CD14-positive monocyte (primary cell): ENCODE data around the gene AGAP1. TPM values are rescaled to one million over a fixed set of nuclear protein-coding genes. Genes with fewer than 3 reads are reported as not detected.

Experiments
- DNase-seq, 3 donors: peaks; one replicate each; pipeline ENCODE4 v3.0.0-alpha.2; 2011 to 2022
- H2AFZ ChIP-seq: 2 replicates; pipeline ENCODE4 v1.6.0; 2012; ENCODE audit warnings: mild to moderate bottlenecking, low read depth, low read length, inconsistent platforms; ENCODE audit not compliant: insufficient read depth, poor library complexity, severe bottlenecking
- H3K27ac ChIP-seq, 2 donors: 1 replicate in 1 of 2; 2 replicates in 1 of 2; pipeline ENCODE4 v1.5.1; 2012 to 2013; ENCODE audit warnings: low read length in 2 of 2, control low read depth in 1 of 2, inconsistent platforms in 1 of 2, low read depth in 1 of 2, mild to moderate bottlenecking in 1 of 2
- H3K27me3 ChIP-seq, 2 donors: one replicate each; pipeline versions ENCODE4 v1.6.0 to v1.6.1; 2011 to 2013; ENCODE audit warnings: low read length in 2 of 2; ENCODE audit not compliant: control insufficient read depth in 2 of 2, insufficient read depth in 2 of 2
- H3K36me3 ChIP-seq, 2 donors: replicated peaks in 1 of 2; 1 replicate in 1 of 2; 2 replicates in 1 of 2; pipeline versions ENCODE4 v1.5.1 to v1.6.1; 2012 to 2013; ENCODE audit warnings: low read length in 2 of 2, control low read depth in 1 of 2, inconsistent platforms in 1 of 2, mild to moderate bottlenecking in 1 of 2; ENCODE audit not compliant: insufficient read depth in 2 of 2, control insufficient read depth in 1 of 2
- H3K4me1 ChIP-seq, 2 donors: 1 replicate in 1 of 2; 2 replicates in 1 of 2; pipeline versions ENCODE4 v1.5.1 to v1.6.1; 2012 to 2013; ENCODE audit warnings: low read length in 2 of 2, control low read depth in 1 of 2, inconsistent platforms in 1 of 2, mild to moderate bottlenecking in 1 of 2, moderate library complexity in 1 of 2; ENCODE audit not compliant: insufficient read depth in 2 of 2, control insufficient read depth in 1 of 2
- H3K4me2 ChIP-seq: replicated peaks from 2 replicates; pipeline ENCODE3; 2012; ENCODE audit warnings: low read length, moderate library complexity, mild to moderate bottlenecking; ENCODE audit not compliant: poor library complexity, severe bottlenecking; ENCODE audit errors: extremely low read depth
- H3K4me3 ChIP-seq, 3 experiments: fragments of 200-600 bp in 1 of 3; sonication (generic) in 1 of 3; replicated peaks in 1 of 3; 1 replicate in 2 of 3; 2 replicates in 1 of 3; pipeline ENCODE4 v1.5.1; 2011 to 2013; ENCODE audit warnings: low read length in 3 of 3, mild to moderate bottlenecking in 3 of 3, control low read depth in 2 of 3, low read depth in 2 of 3, inconsistent platforms in 1 of 3, moderate library complexity in 1 of 3
- H3K79me2 ChIP-seq: 2 replicates; pipeline ENCODE4 v1.6.0; 2012; ENCODE audit warnings: mild to moderate bottlenecking, control low read depth, inconsistent platforms, low read length, moderate library complexity; ENCODE audit not compliant: insufficient read depth
- H3K9ac ChIP-seq: 2 replicates; pipeline ENCODE4 v1.6.0; 2017; ENCODE audit warnings: low read length, mild to moderate bottlenecking; ENCODE audit not compliant: insufficient read depth, poor library complexity, severe bottlenecking
- H3K9me3 ChIP-seq, 2 donors: replicated peaks in 1 of 2; 1 replicate in 1 of 2; 2 replicates in 1 of 2; pipeline versions ENCODE4 v1.5.1 to v1.6.1; 2012 to 2013; ENCODE audit warnings: low read length in 2 of 2, control low read depth in 1 of 2; ENCODE audit not compliant: control insufficient read depth in 1 of 2, insufficient read depth in 1 of 2
- H4K20me1 ChIP-seq: 2 replicates; pipeline ENCODE4 v1.6.0; 2012; ENCODE audit warnings: mild to moderate bottlenecking, low read length, control low read depth, moderate library complexity; ENCODE audit not compliant: insufficient read depth
- H3K27ac Mint-ChIP-seq, 7 donors: one replicate each; pipeline ENCODE4 v1.8.0; 2020; ENCODE audit warnings: mild to moderate bottlenecking in 7 of 7, mixed read lengths in 7 of 7, moderate library complexity in 6 of 7, inconsistent platforms in 2 of 7
- H3K27me3 Mint-ChIP-seq, 3 donors: one replicate each; pipeline ENCODE4 v1.8.0; 2021 to 2022; ENCODE audit warnings: low read depth in 3 of 3, mild to moderate bottlenecking in 3 of 3, mixed read lengths in 3 of 3, moderate library complexity in 3 of 3, inconsistent platforms in 1 of 3
- H3K36me3 Mint-ChIP-seq, 2 donors: one replicate each; pipeline ENCODE4 v1.8.0; 2020; ENCODE audit warnings: mixed read lengths in 2 of 2, inconsistent platforms in 1 of 2, mild to moderate bottlenecking in 1 of 2
- H3K4me1 Mint-ChIP-seq: one replicate; pipeline ENCODE4 v1.8.0; 2020; ENCODE audit warnings: mild to moderate bottlenecking, mixed read lengths
- H3K4me3 Mint-ChIP-seq, 2 donors: one replicate each; pipeline ENCODE4 v1.8.0; 2020; ENCODE audit warnings: mild to moderate bottlenecking in 2 of 2, mixed read lengths in 2 of 2, moderate library complexity in 1 of 2
- H3K9me3 Mint-ChIP-seq, 7 donors: one replicate each; pipeline ENCODE4 v1.8.0; 2020 to 2022; ENCODE audit warnings: mixed read lengths in 7 of 7, mild to moderate bottlenecking in 6 of 7, moderate library complexity in 6 of 7, inconsistent platforms in 2 of 7
- WGBS: methylation state at CpG from one replicate; pipeline ENCODE4 v1.1.5; 2013; ENCODE audit warnings: missing lambda C conversion rate; ENCODE audit not compliant: insufficient coverage; 5-methylcytosine and 5-hydroxymethylcytosine counted together
- intact Hi-C, 2 donors: fragments of 100-400 bp; cut with micrococcal nuclease; formaldehyde crosslinking; loops; one replicate each; pipeline versions ENCODE4 v1.15.0 to v1.15.1; 2023
- polyA plus RNA-seq, 3 donors: library from polyadenylated mRNA; depleted of rRNA in 1 of 3; unstranded in 2 of 3; stranded (reverse) in 1 of 3; fragments of 300-500 nt in 2 of 3; fragments of >200 nt in 1 of 3; fragmentation: Illumina TruSeq in 2 of 3; gene quantifications; 1 replicate in 2 of 3; 2 replicates in 1 of 3; pipeline ENCODE4 v1.2.3, GENCODE V29; 2012 to 2021
- TF ChIP-seq, protein P1 (sequence below): fragments of 200-600 bp; IDR thresholded peaks from one replicate; pipeline ENCODE4 v1.8.0; 2022; ENCODE audit warnings: antibody characterized with exemption, mild to moderate bottlenecking

The AGAP1 gene
- polyA plus RNA-seq, 3 donors, result 0.12 TPM; not detected in 2

DNA sequence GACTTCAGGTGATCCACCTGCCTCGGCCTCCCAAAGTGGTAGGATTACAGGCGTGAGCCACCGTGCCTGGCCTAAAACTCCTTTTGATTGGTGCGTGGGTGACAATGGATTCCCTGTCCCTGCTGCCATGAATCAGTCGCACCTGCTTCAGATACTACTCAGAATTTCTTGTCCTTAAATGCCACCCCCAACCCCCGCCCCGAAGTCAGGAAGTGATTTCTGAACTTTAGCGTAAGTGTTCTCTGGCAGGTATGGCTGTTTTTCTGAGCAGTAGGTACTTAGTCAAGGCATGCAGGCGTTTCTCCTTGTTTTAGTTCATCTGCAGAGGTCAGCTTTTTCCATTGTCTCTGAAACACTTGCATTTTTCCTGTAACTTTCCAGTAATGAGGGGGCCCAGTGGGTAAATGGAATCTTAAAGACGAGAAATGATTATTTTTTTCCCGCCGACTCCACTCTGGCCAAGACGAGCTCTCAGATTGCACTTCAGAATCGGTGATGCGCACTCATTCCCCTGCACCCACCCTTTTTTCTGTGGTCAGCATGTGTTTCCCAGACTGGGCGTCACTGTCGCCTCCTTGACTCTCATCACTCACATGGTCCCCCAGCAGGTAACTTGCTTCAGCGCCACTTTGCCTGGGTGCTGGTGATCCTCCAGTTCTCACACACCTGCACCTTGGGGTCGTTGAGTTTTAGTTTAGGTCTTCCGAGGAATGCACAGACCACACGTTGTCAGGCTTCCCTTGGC, 494.6 kb downstream of the AGAP1 start:
- intact Hi-C loops, result no loop called here
- no peak overlapping the region for H3K4me3 ChIP-seq
- Mint-ChIP-seq H3K27me3 (peaks cover under 1 to 2% (median 1%) of the 10 kb centered on the region in 3 donors), H3K9me3 (peaks cover 0 to 14% (median 5%) of the 10 kb centered on the region in 7 donors), H3K4me1 (no peaks in the 10 kb centered on the region), H3K4me3 (no peak overlapping the region), H3K27ac (no peak overlapping the region), H3K36me3 (no peaks in the 10 kb centered on the region)
- TF ChIP-seq, protein P1, sequence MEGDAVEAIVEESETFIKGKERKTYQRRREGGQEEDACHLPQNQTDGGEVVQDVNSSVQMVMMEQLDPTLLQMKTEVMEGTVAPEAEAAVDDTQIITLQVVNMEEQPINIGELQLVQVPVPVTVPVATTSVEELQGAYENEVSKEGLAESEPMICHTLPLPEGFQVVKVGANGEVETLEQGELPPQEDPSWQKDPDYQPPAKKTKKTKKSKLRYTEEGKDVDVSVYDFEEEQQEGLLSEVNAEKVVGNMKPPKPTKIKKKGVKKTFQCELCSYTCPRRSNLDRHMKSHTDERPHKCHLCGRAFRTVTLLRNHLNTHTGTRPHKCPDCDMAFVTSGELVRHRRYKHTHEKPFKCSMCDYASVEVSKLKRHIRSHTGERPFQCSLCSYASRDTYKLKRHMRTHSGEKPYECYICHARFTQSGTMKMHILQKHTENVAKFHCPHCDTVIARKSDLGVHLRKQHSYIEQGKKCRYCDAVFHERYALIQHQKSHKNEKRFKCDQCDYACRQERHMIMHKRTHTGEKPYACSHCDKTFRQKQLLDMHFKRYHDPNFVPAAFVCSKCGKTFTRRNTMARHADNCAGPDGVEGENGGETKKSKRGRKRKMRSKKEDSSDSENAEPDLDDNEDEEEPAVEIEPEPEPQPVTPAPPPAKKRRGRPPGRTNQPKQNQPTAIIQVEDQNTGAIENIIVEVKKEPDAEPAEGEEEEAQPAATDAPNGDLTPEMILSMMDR, result no peak
- no peak for DNase-seq
- no peaks in the 10 kb centered on the region for H3K36me3 ChIP-seq
- H3K9me3 ChIP-seq, result peaks cover 5 to 15% of the 10 kb centered on the region in 2 donors
- H2AFZ ChIP-seq, result no peak overlapping the region
- no peaks in the 10 kb centered on the region for H3K79me2 ChIP-seq
- no peak overlapping the region for H3K9ac ChIP-seq
- no peaks in the 10 kb centered on the region for H3K4me1 ChIP-seq
- no peak overlapping the region for H3K4me2 ChIP-seq
- 93% methylated on average over 14 of the region's 21 CpGs for WGBS
- H3K27ac ChIP-seq, result no peak overlapping the region
- no peaks in the 10 kb centered on the region for H4K20me1 ChIP-seq
- no peaks in the 10 kb centered on the region for H3K27me3 ChIP-seq

DNA sequence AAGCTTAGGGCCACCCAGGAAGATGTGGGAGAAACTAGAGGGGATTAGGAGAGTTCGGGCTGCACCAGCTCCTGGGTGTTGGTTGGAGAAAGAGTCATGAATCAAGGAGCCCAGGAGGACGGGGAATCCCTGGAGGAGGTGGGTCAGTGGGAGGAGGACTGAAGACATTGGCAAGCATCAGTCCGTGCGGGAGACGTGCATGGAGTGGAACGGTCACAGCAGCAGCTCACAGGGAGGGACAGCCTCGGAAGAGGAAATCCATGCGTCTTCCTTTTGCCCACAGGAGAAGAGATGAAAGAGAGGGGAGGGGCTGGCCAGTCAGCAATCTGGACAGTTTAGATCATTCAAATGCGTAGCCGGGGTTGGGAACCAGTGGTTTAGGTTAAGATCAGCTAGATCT, 495.7 kb downstream of the AGAP1 start:
- Histone ChIP-seq H2AFZ (no peak overlapping the region), H3K4me1 (no peaks in the 10 kb centered on the region), H3K27ac (no peak overlapping the region), H4K20me1 (no peaks in the 10 kb centered on the region), H3K9me3 (peaks cover 5 to 15% of the 10 kb centered on the region in 2 donors), H3K9ac (no peak overlapping the region), H3K27me3 (no peaks in the 10 kb centered on the region), H3K36me3 (no peaks in the 10 kb centered on the region), H3K4me2 (no peak overlapping the region), H3K79me2 (no peaks in the 10 kb centered on the region), H3K4me3 (no peak overlapping the region)
- Mint-ChIP-seq H3K9me3 (peaks cover 0 to 14% (median 4%) of the 10 kb centered on the region in 7 donors), H3K27me3 (peaks cover 0 to 2% (median 1%) of the 10 kb centered on the region in 3 donors), H3K4me1 (no peaks in the 10 kb centered on the region), H3K27ac (no peak overlapping the region), H3K36me3 (no peaks in the 10 kb centered on the region), H3K4me3 (no peak overlapping the region)
- TF ChIP-seq, protein P1, result no peak
- no peak for DNase-seq
- WGBS, result 88% methylated on average over 8 of the region's 10 CpGs
- intact Hi-C loops, result no loop called here
